Cardiac muscle cell (in vitro differentiated cells and primary cell): ENCODE measurements around the gene ABHD17C. TPM values are rescaled to one million over a fixed set of nuclear protein-coding genes. Genes with fewer than 3 reads are reported as not detected.

Source experiments
- DNase-seq, 2 donors: peaks; one replicate each; pipeline versions ENCODE4 v3.0.0 to v3.0.0-alpha.2; 2010 to 2017; ENCODE audit warnings: low read depth in 1 of 2, low spot score in 1 of 2
- H3K27ac ChIP-seq: fragments of 200-600 bp; sonication (generic); 2 replicates; pipeline ENCODE4 v1.5.1; 2016
- H3K27me3 ChIP-seq: fragments of 200-600 bp; sonication (generic); 2 replicates; pipeline ENCODE4 v1.6.0; 2016; ENCODE audit warnings: control low read depth
- H3K36me3 ChIP-seq: fragments of 200-600 bp; sonication (generic); 2 replicates; pipeline ENCODE4 v1.5.1; 2016; ENCODE audit warnings: control low read depth
- H3K4me1 ChIP-seq: fragments of 200-600 bp; sonication (generic); 2 replicates; pipeline ENCODE4 v1.8.1; 2017; ENCODE audit warnings: low read depth, mild to moderate bottlenecking, mixed run types
- H3K4me3 ChIP-seq: fragments of 200-600 bp; sonication (generic); 2 replicates; pipeline ENCODE4 v1.5.1; 2016; ENCODE audit warnings: mild to moderate bottlenecking
- H3K9me3 ChIP-seq: fragments of 200-600 bp; sonication (generic); 2 replicates; pipeline ENCODE4 v1.5.1; 2017; ENCODE audit warnings: low read depth, mild to moderate bottlenecking, control low read depth
- CTCF ChIP-seq: IDR thresholded peaks from 2 replicates; pipeline ENCODE4 v1.5.1; 2012; ENCODE audit warnings: low read depth, mild to moderate bottlenecking, low read length
- polyA plus RNA-seq: library from polyadenylated mRNA; unstranded; fragments of >200 nt; fragmentation: Nextera tagmentation; extraction: Ambion mirVana; gene quantifications from 2 replicates; pipeline ENCODE4 v1.2.1, GENCODE V29; 2016
- total RNA-seq: library from RNA; depleted of rRNA; stranded (reverse); fragments of >200 nt; gene quantifications from 2 replicates; pipeline ENCODE4 v1.2.3, GENCODE V29; 2016

Gene ABHD17C
- total and polyA plus RNA-seq, 2 experiments from 2014 or later = 1.7 to 6.0 TPM

GRCh38 chr15:80749589-80749988 lies 54.5 kb downstream of the ABHD17C start:
- H3K27ac ChIP-seq = no peak overlapping the region
- TF ChIP-seq CTCF = no peak

GRCh38 chr15:80750575-80750974 lies 55.5 kb downstream of the ABHD17C start:
- H3K27me3 ChIP-seq = no peaks in the 10 kb centered on the region
- no peak for DNase-seq
- no peaks in the 10 kb centered on the region for H3K4me1 ChIP-seq
- no peak for TF ChIP-seq CTCF
- no peaks in the 10 kb centered on the region for H3K9me3 ChIP-seq
- H3K4me3 ChIP-seq = no peak overlapping the region
- no peak overlapping the region for H3K27ac ChIP-seq
- no peaks in the 10 kb centered on the region for H3K36me3 ChIP-seq

More at GRCh38 chr15:80749589-80749988, 54.5 kb downstream of the ABHD17C start:
- H3K27me3 ChIP-seq = no peaks in the 10 kb centered on the region
- DNase-seq = no peak
- H3K36me3 ChIP-seq = no peaks in the 10 kb centered on the region
- H3K4me3 ChIP-seq = no peak overlapping the region
- H3K9me3 ChIP-seq = no peaks in the 10 kb centered on the region
- H3K4me1 ChIP-seq = no peaks in the 10 kb centered on the region

GRCh38 chr15:80752204-80752603 lies 57.1 kb downstream of the ABHD17C start:
- H3K4me3 ChIP-seq = no peak overlapping the region
- no peaks in the 10 kb centered on the region for H3K4me1 ChIP-seq
- TF ChIP-seq CTCF = no peak
- no peak for DNase-seq
- H3K36me3 ChIP-seq = no peaks in the 10 kb centered on the region
- H3K9me3 ChIP-seq = no peaks in the 10 kb centered on the region
- H3K27me3 ChIP-seq = no peaks in the 10 kb centered on the region
- no peak overlapping the region for H3K27ac ChIP-seq

GRCh38 chr15:80753161-80753560 lies 58.1 kb downstream of the ABHD17C start:
- Histone ChIP-seq H3K27ac (no peak overlapping the region), H3K9me3 (no peaks in the 10 kb centered on the region), H3K36me3 (no peaks in the 10 kb centered on the region), H3K4me1 (no peaks in the 10 kb centered on the region), H3K27me3 (no peaks in the 10 kb centered on the region), H3K4me3 (no peak overlapping the region)
- TF ChIP-seq CTCF = no peak
- DNase-seq = no peak

- H3K4me3 ChIP-seq = no peak overlapping the region
- no peaks in the 10 kb centered on the region for H3K27me3 ChIP-seq
- no peaks in the 10 kb centered on the region for H3K36me3 ChIP-seq
- H3K4me1 ChIP-seq = no peaks in the 10 kb centered on the region
- no peak for DNase-seq
- H3K27ac ChIP-seq = no peak overlapping the region
- no peak for TF ChIP-seq CTCF
- H3K9me3 ChIP-seq = no peaks in the 10 kb centered on the region
These were observed 58.9 kb downstream of the ABHD17C start for GRCh38 chr15:80754014-80754413.

- H3K4me3 ChIP-seq = no peak overlapping the region
- no peaks in the 10 kb centered on the region for H3K36me3 ChIP-seq
- H3K4me1 ChIP-seq = no peaks in the 10 kb centered on the region
- no peak for DNase-seq
- TF ChIP-seq CTCF = no peak
- no peaks in the 10 kb centered on the region for H3K9me3 ChIP-seq
- H3K27ac ChIP-seq = no peak overlapping the region
- no peaks in the 10 kb centered on the region for H3K27me3 ChIP-seq
These were observed 60.8 kb downstream of the ABHD17C start for GRCh38 chr15:80755885-80756284.
